ENCODE results near the gene SLC44A2.

DNA sequence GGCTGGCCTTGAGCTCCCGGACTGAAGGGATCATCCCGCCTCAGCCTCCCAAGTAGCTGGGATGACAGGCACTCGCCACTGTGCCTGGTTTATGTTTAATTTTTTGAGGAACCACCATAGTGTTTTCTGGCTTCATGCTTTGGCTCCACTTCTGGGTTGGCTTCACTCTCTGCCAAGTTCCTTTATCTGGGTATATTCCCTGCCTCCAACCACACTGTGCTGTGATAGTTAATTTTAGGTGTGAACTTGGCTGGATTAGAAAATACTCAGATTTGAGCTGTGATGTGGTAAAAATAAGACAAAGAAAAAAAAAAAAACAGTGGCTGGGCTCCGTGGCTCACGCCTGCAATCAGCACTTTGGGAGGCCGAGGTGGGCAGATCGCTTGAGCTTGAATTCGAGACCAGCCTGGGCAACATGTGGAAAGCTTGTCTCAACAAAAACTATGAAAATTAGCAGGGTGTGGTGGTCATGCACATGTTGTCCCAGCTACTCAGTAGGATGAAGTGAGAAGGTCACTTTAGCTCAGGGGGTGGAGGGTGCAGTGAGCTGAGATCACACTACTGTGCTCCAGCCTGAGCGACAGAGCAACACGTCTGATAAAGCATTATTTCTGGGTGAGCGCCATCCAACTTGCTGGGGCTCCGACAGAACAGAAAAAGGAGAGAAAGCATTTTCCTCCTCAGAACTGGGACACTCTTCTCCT is 21.3 kb downstream of the SLC44A2 start:
- TF ChIP-seq, protein P1, sequence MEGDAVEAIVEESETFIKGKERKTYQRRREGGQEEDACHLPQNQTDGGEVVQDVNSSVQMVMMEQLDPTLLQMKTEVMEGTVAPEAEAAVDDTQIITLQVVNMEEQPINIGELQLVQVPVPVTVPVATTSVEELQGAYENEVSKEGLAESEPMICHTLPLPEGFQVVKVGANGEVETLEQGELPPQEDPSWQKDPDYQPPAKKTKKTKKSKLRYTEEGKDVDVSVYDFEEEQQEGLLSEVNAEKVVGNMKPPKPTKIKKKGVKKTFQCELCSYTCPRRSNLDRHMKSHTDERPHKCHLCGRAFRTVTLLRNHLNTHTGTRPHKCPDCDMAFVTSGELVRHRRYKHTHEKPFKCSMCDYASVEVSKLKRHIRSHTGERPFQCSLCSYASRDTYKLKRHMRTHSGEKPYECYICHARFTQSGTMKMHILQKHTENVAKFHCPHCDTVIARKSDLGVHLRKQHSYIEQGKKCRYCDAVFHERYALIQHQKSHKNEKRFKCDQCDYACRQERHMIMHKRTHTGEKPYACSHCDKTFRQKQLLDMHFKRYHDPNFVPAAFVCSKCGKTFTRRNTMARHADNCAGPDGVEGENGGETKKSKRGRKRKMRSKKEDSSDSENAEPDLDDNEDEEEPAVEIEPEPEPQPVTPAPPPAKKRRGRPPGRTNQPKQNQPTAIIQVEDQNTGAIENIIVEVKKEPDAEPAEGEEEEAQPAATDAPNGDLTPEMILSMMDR (IDR thresholded peaks at IDR 0.05; ENCODE audit: poor library complexity), result no peak
- no peak for TF ChIP-seq EZH2phosphoT487 (IDR thresholded peaks at IDR 0.05; ENCODE audit: low read depth, severe bottlenecking, unreplicated experiment)
- TF ChIP-seq EZH2 (IDR thresholded peaks at IDR 0.05; ENCODE audit: borderline replicate concordance), result no peak

All from hepatocyte (in vitro differentiated cells).